Measurements from ENCODE around the gene STUB1. TPM values are rescaled to one million over a fixed set of nuclear protein-coding genes. Genes with fewer than 3 reads are reported as not detected.

The STUB1 gene
- total and polyA plus RNA-seq, 4 donors = 32.4 to 74.4 (median 50.2) TPM

DNA sequence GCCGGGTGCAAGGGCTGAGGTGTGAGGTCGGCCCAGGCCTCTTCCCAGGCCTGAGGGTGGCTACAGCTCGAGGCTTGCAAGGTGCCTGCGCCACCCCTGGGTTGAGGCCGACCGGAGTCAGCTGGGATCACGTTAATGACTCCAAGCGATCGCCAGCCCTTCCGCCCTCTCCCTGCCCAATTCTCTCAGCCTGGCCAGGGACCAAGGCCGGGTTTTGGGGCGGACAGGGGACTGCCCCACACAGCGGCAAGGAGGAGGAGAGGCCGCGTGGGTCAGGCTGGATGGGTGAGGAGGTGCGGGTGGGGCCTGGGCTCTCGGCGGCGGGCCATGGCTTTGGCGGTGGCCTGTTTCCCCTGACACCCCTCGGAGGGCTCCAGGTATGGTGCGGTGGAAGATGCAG, 13.2 kb downstream of the STUB1 start:
- no peak for TF ChIP-seq HNF4A (conservative IDR thresholded peaks at IDR 0.05)
- TF ChIP-seq, protein P1, sequence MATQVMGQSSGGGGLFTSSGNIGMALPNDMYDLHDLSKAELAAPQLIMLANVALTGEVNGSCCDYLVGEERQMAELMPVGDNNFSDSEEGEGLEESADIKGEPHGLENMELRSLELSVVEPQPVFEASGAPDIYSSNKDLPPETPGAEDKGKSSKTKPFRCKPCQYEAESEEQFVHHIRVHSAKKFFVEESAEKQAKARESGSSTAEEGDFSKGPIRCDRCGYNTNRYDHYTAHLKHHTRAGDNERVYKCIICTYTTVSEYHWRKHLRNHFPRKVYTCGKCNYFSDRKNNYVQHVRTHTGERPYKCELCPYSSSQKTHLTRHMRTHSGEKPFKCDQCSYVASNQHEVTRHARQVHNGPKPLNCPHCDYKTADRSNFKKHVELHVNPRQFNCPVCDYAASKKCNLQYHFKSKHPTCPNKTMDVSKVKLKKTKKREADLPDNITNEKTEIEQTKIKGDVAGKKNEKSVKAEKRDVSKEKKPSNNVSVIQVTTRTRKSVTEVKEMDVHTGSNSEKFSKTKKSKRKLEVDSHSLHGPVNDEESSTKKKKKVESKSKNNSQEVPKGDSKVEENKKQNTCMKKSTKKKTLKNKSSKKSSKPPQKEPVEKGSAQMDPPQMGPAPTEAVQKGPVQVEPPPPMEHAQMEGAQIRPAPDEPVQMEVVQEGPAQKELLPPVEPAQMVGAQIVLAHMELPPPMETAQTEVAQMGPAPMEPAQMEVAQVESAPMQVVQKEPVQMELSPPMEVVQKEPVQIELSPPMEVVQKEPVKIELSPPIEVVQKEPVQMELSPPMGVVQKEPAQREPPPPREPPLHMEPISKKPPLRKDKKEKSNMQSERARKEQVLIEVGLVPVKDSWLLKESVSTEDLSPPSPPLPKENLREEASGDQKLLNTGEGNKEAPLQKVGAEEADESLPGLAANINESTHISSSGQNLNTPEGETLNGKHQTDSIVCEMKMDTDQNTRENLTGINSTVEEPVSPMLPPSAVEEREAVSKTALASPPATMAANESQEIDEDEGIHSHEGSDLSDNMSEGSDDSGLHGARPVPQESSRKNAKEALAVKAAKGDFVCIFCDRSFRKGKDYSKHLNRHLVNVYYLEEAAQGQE (IDR thresholded peaks at IDR 0.05) = no peak
- no peak for TF ChIP-seq SP1 (IDR thresholded peaks at IDR 0.05)
- TF ChIP-seq, protein P2, sequence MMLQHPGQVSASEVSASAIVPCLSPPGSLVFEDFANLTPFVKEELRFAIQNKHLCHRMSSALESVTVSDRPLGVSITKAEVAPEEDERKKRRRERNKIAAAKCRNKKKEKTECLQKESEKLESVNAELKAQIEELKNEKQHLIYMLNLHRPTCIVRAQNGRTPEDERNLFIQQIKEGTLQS (IDR thresholded peaks at IDR 0.05) = no peak
- TF ChIP-seq FOXA1 (IDR thresholded peaks at IDR 0.05) = no peak
- TF ChIP-seq CTCF (IDR thresholded peaks at IDR 0.05; ENCODE audit: low read depth, low read length, missing input control) = no peak
- no peak for TF ChIP-seq RXRA (IDR thresholded peaks at IDR 0.05)
- TF ChIP-seq FOXA2 (IDR thresholded peaks at IDR 0.05) = no peak
- no peak for TF ChIP-seq GABPA (IDR thresholded peaks at IDR 0.05 in 1 of 2, conservative IDR thresholded peaks at IDR 0.05 in 1 of 2)
- no peak for TF ChIP-seq EGR1 (IDR thresholded peaks at IDR 0.05; ENCODE audit: low read depth in 2 of 2)
- WGBS = 41% methylated on average over 22 of the region's 22 CpGs
- no peaks in the 10 kb centered on the region for H3K9me3 ChIP-seq (ENCODE audit: control insufficient read depth in 4 of 4, low read length in 3 of 4)
- H3K4me1 ChIP-seq (ENCODE audit: control insufficient read depth in 4 of 4, insufficient read depth in 4 of 4, low read length in 3 of 4) = peaks cover 14 to 30% (median 24%) of the 10 kb centered on the region in 4 donors
- no peak for DNase-seq (ENCODE audit: low spot score)
- peaks cover 2 to 12% (median 7%) of the 10 kb centered on the region in 4 donors for H3K27me3 ChIP-seq (ENCODE audit: control insufficient read depth in 4 of 4, insufficient read depth in 4 of 4, low read length in 3 of 4)
- H3K36me3 ChIP-seq (ENCODE audit: control insufficient read depth in 4 of 4, insufficient read depth in 3 of 4, low read depth in 1 of 4, low read length in 3 of 4) = no peaks in the 10 kb centered on the region
- no peak overlapping the region for H3K4me3 ChIP-seq (ENCODE audit: low read depth in 1 of 3, low read length in 3 of 3)
- H3K27ac ChIP-seq (ENCODE audit: low read depth in 1 of 2, low read length in 2 of 2) = no peak overlapping the region
- no peak overlapping the region for H3K9ac ChIP-seq (ENCODE audit: low read depth in 1 of 2, low read length in 2 of 2)

GRCh38 chr16:693766-694165, 13.6 kb downstream of the STUB1 start:
- Histone ChIP-seq H3K27me3 (ENCODE audit: control insufficient read depth in 4 of 4, insufficient read depth in 4 of 4, low read length in 3 of 4) (peaks cover 2 to 12% (median 7%) of the 10 kb centered on the region in 4 donors), H3K36me3 (ENCODE audit: control insufficient read depth in 4 of 4, insufficient read depth in 3 of 4, low read depth in 1 of 4, low read length in 3 of 4) (no peaks in the 10 kb centered on the region), H3K27ac (ENCODE audit: low read depth in 1 of 2, low read length in 2 of 2) (no peak overlapping the region), H3K9ac (ENCODE audit: low read depth in 1 of 2, low read length in 2 of 2) (no peak overlapping the region), H3K9me3 (ENCODE audit: control insufficient read depth in 4 of 4, low read length in 3 of 4) (no peaks in the 10 kb centered on the region), H3K4me3 (ENCODE audit: low read depth in 1 of 3, low read length in 3 of 3) (no peak overlapping the region), H3K4me1 (ENCODE audit: control insufficient read depth in 4 of 4, insufficient read depth in 4 of 4, low read length in 3 of 4) (peaks cover 11 to 26% (median 21%) of the 10 kb centered on the region in 4 donors)
- WGBS = 9% methylated on average over 37 of the region's 37 CpGs
- TF ChIP-seq YY1 (IDR thresholded peaks at IDR 0.05) = no peak
- TF ChIP-seq NR2F2 (IDR thresholded peaks at IDR 0.05) = no peak
- TF ChIP-seq, protein P2 (IDR thresholded peaks at IDR 0.05) = no peak
- no peak for TF ChIP-seq FOXA1 (IDR thresholded peaks at IDR 0.05)
- no peak for TF ChIP-seq CTCF (IDR thresholded peaks at IDR 0.05; ENCODE audit: low read depth, low read length, missing input control)
- TF ChIP-seq TAF1 (conservative IDR thresholded peaks at IDR 0.05) = no peak
- no peak for TF ChIP-seq GABPA (IDR thresholded peaks at IDR 0.05 in 1 of 2, conservative IDR thresholded peaks at IDR 0.05 in 1 of 2)
- DNase-seq (ENCODE audit: low spot score) = no peak

All from liver (tissue), 9 donors.